ENCODE results near the gene TMPRSS9.
A peak's percentile ranks its signal among the peaks of the same experiment; 100 is the strongest.
"Not testable (repeated sequence)": the region's sequence is repeated elsewhere in the genome, so short reads cannot be mapped to it uniquely, and the experiment has no call there.

TMPRSS9 gene

GRCh38 chr19:2394054-2394441 is 34.0 kb downstream of the TMPRSS9 start:
- Histone ChIP-seq H3K4me2 (ENCODE audit: low read length) (no peak overlapping the region; the same call in 1 of the 2 replicates), H3K9me3 (ENCODE audit: low read length) (no peaks in the 10 kb centered on the region), H3K9ac (ENCODE audit: low read length) (no peak overlapping the region), H3K4me3 (ENCODE audit: low read depth, low read length, poor library complexity, severe bottlenecking) (no peak overlapping the region), H3K4me1 (ENCODE audit: insufficient read depth, low read length, severe bottlenecking) (peaks cover 14% of the 10 kb centered on the region), H2AFZ (ENCODE audit: low read length) (no peak overlapping the region), H3K27ac (ENCODE audit: low read depth, low read length, poor library complexity, severe bottlenecking) (no peak overlapping the region), H3K79me2 (ENCODE audit: insufficient read depth, low read length) (no peaks in the 10 kb centered on the region), H3F3A (ENCODE audit: insufficient read depth, low read length) (no peaks in the 10 kb centered on the region), H4K20me1 (ENCODE audit: insufficient read depth, low read length) (no peaks in the 10 kb centered on the region), H3K36me3 (ENCODE audit: insufficient read depth, low read length) (no peaks in the 10 kb centered on the region), H3K27me3 (ENCODE audit: insufficient read depth, low read length) (peaks cover 8% of the 10 kb centered on the region; the same call in 1 of the 2 replicates), H3K9me2 (ENCODE audit: low read depth, low read length) (no peaks in the 10 kb centered on the region)
- TF ChIP-seq CTCF (IDR thresholded peaks at IDR 0.05; ENCODE audit: low read length) (no peak), EZH2 (IDR thresholded peaks at IDR 0.05; ENCODE audit: borderline replicate concordance, low read length) (no peak)

DNA sequence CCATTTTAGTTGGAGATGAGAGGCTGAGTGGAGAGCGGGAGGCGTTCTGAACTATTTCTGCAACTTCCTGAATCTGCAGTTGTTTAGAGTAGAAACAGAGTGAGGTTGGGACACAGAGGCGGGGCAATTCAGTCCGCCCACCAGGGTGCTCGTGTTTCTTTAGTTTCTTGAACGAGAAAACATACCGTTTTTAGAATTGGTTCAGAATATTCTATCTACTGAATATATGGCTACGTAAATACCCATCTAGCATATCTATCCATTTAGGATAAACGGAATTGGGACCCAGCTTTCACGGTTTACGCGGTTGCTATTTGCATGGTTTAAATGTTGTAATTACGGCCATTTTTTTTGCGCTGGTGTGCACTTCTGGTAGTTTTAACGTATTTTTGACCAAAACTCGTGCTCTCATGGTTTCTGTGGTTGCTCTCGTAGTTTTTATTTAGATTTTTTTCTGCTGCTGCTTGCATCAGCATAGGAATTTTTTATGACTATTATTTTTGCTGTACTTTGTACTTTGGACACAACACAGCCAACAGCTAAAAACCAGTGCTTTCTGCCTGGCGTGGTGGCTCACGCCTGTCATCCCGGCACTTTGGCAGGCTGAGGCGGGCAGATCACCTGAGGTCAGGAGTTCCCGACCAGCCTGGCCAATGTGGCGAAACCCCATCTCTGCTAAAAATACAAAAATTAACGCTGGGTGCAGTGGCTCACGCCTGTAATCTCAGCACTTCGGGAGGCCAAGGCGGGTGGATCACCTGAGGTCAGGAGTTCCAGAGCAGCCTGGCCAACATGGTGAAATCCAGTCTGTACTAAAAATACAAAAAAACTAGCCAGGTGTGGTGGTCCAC is 34.6 kb downstream of the TMPRSS9 start:
- no peaks in the 10 kb centered on the region for H4K20me1 ChIP-seq (ENCODE audit: insufficient read depth, low read length)
- H3F3A ChIP-seq (ENCODE audit: insufficient read depth, low read length) = no peaks in the 10 kb centered on the region
- H3K36me3 ChIP-seq (ENCODE audit: insufficient read depth, low read length) = no peaks in the 10 kb centered on the region
- H3K9ac ChIP-seq (ENCODE audit: low read length) = peak overlapping the region; percentile 18; the same call in 1 of the 2 replicates
- H3K27me3 ChIP-seq (ENCODE audit: insufficient read depth, low read length) = peaks cover 8% of the 10 kb centered on the region; the same call in 1 of the 2 replicates
- TF ChIP-seq EZH2 (IDR thresholded peaks at IDR 0.05; ENCODE audit: borderline replicate concordance, low read length) (no peak), CTCF (IDR thresholded peaks at IDR 0.05; ENCODE audit: low read length) (no peak)
- H3K4me3 ChIP-seq (ENCODE audit: low read depth, low read length, poor library complexity, severe bottlenecking) = no peak overlapping the region
- no peaks in the 10 kb centered on the region for H3K9me2 ChIP-seq (ENCODE audit: low read depth, low read length)
- no peaks in the 10 kb centered on the region for H3K9me3 ChIP-seq (ENCODE audit: low read length)
- peak overlapping the region; percentile 49 for H3K4me2 ChIP-seq (ENCODE audit: low read length)
- peaks cover 14% of the 10 kb centered on the region for H3K4me1 ChIP-seq (ENCODE audit: insufficient read depth, low read length, severe bottlenecking)
- no peak overlapping the region for H3K27ac ChIP-seq (ENCODE audit: low read depth, low read length, poor library complexity, severe bottlenecking)
- no peak overlapping the region for H2AFZ ChIP-seq (ENCODE audit: low read length)
- no peaks in the 10 kb centered on the region for H3K79me2 ChIP-seq (ENCODE audit: insufficient read depth, low read length)

- H3F3A ChIP-seq (ENCODE audit: insufficient read depth, low read length); H3K79me2 ChIP-seq (ENCODE audit: insufficient read depth, low read length); H3K36me3 ChIP-seq (ENCODE audit: insufficient read depth, low read length): not testable (repeated sequence)
Observed at GRCh38 chr19:2395293-2395829, 35.3 kb downstream of the TMPRSS9 start.

GRCh38 chr19:2397173-2397572 is 37.1 kb downstream of the TMPRSS9 start:
- H3K9me3 ChIP-seq (ENCODE audit: low read length); H3K9me2 ChIP-seq (ENCODE audit: low read depth, low read length); H3K36me3 ChIP-seq (ENCODE audit: insufficient read depth, low read length); H3F3A ChIP-seq (ENCODE audit: insufficient read depth, low read length); H3K4me3 ChIP-seq (ENCODE audit: low read depth, low read length, poor library complexity, severe bottlenecking); H3K79me2 ChIP-seq (ENCODE audit: insufficient read depth, low read length); H3K27me3 ChIP-seq (ENCODE audit: insufficient read depth, low read length); H3K4me2 ChIP-seq (ENCODE audit: low read length); H4K20me1 ChIP-seq (ENCODE audit: insufficient read depth, low read length); H3K9ac ChIP-seq (ENCODE audit: low read length); H3K27ac ChIP-seq (ENCODE audit: low read depth, low read length, poor library complexity, severe bottlenecking); H2AFZ ChIP-seq (ENCODE audit: low read length): not testable (repeated sequence)
- peaks cover 11% of the 10 kb centered on the region for H3K4me1 ChIP-seq (ENCODE audit: insufficient read depth, low read length, severe bottlenecking)

More at GRCh38 chr19:2395293-2395829, 35.3 kb downstream of the TMPRSS9 start:
- not testable (repeated sequence) for H3K4me3 ChIP-seq (ENCODE audit: low read depth, low read length, poor library complexity, severe bottlenecking); H3K27me3 ChIP-seq (ENCODE audit: insufficient read depth, low read length); H4K20me1 ChIP-seq (ENCODE audit: insufficient read depth, low read length); H3K9me2 ChIP-seq (ENCODE audit: low read depth, low read length); H3K4me2 ChIP-seq (ENCODE audit: low read length); H3K9me3 ChIP-seq (ENCODE audit: low read length); H3K9ac ChIP-seq (ENCODE audit: low read length); H3K27ac ChIP-seq (ENCODE audit: low read depth, low read length, poor library complexity, severe bottlenecking); H2AFZ ChIP-seq (ENCODE audit: low read length)
- peaks cover 14% of the 10 kb centered on the region for H3K4me1 ChIP-seq (ENCODE audit: insufficient read depth, low read length, severe bottlenecking)
